NOMO-1 treated with DMSO at 0.1 percent for 48 hours (cell line): ENCODE data around the gene PTPRC.

Source experiments
- DNase-seq: peaks from one replicate; lab custom pipeline; 2025; ENCODE audit not compliant: unreplicated experiment; lab: John Stamatoyannopoulos, UW

PTPRC gene

GRCh38 chr1:198749279-198749678 lies 110.4 kb downstream of the PTPRC start:
- no peak for DNase-seq

- DNase-seq: no peak
Observed at GRCh38 chr1:198750081-198750480, 111.2 kb downstream of the PTPRC start.

- no peak for DNase-seq
Observed at GRCh38 chr1:198751741-198752140, 112.9 kb downstream of the PTPRC start.

GRCh38 chr1:198754670-198755069 lies 115.8 kb downstream of the PTPRC start:
- DNase-seq: no peak

GRCh38 chr1:198755715-198756114 lies 116.9 kb downstream of the PTPRC start:
- no peak for DNase-seq

- DNase-seq: peak; percentile 56
Observed at GRCh38 chr1:198756470-198756869, 117.6 kb downstream of the PTPRC start.

GRCh38 chr1:198761859-198762616 lies 123.2 kb downstream of the PTPRC start:
- no peak for DNase-seq

GRCh38 chr1:198763298-198763714 lies 124.5 kb downstream of the PTPRC start:
- peak; percentile 50 for DNase-seq

GRCh38 chr1:198764748-198765147 lies 125.9 kb downstream of the PTPRC start:
- no peak for DNase-seq

- DNase-seq: no peak
Observed at GRCh38 chr1:198765416-198765815, 126.6 kb downstream of the PTPRC start.

GRCh38 chr1:198771563-198772153 lies 132.8 kb downstream of the PTPRC start:
- peak; percentile 18 for DNase-seq

GRCh38 chr1:198772626-198773025 lies 133.8 kb downstream of the PTPRC start:
- DNase-seq: no peak

- no peak for DNase-seq
Observed at GRCh38 chr1:198773030-198773429, 134.2 kb downstream of the PTPRC start.

- DNase-seq: no peak
Observed at GRCh38 chr1:198773523-198773922, 134.7 kb downstream of the PTPRC start.

GRCh38 chr1:198774421-198774820 lies 135.6 kb downstream of the PTPRC start:
- no peak for DNase-seq

- DNase-seq: no peak
Observed at GRCh38 chr1:198775606-198776005, 136.8 kb downstream of the PTPRC start.

GRCh38 chr1:198776602-198777029 lies 137.8 kb downstream of the PTPRC start:
- peak; percentile 96 for DNase-seq

- no peak for DNase-seq
Observed at GRCh38 chr1:198778049-198778448, 139.2 kb downstream of the PTPRC start.

GRCh38 chr1:198780376-198780775 lies 141.5 kb downstream of the PTPRC start:
- no peak for DNase-seq

- no peak for DNase-seq
Observed at GRCh38 chr1:198788561-198789064, 149.8 kb downstream of the PTPRC start.

- DNase-seq: no peak
Observed at GRCh38 chr1:198793714-198794113, 154.9 kb downstream of the PTPRC start.

- DNase-seq: no peak
Observed at GRCh38 chr1:198794498-198794897, 155.7 kb downstream of the PTPRC start.
